HG03378 (cell line): ENCODE measurements around the gene DYNLL1.

ENCODE experiments used
- ATAC-seq: cut with Tn5 transposase; IDR thresholded peaks from one replicate; pipeline ENCODE4 v1.9.1; 2021; ENCODE audit warnings: mild to moderate bottlenecking, moderate library complexity; ENCODE audit not compliant: unreplicated experiment

Gene DYNLL1

DNA sequence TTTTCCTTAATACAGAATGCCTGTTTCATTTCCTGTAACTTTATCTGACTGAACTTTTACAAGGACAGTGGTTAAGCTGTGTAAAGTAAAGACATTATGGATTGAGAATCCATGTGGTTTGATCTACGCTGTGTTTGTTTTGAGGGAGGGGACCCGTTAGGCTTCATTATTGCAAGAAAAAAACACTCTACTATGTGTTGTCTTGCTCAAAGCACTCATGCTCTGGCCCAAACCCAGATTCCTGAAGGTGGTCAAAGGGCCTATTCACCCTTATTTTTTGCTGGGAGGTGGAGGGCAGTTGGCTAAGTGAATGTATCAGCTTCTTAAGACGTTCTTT lies 50.1 kb downstream of the DYNLL1 start:
- ATAC-seq, result no peak
